Measurements from ENCODE around the gene UHRF2. TPM values are rescaled to one million over a fixed set of nuclear protein-coding genes. Genes with fewer than 3 reads are reported as not detected.
"Not testable (repeated sequence)": the region's sequence is repeated elsewhere in the genome, so short reads cannot be mapped to it uniquely, and the experiment has no call there.

The UHRF2 gene
- total RNA-seq, 1 donor from 2014 or later = 16.0 TPM

GRCh38 chr9:6542617-6543016 lies 129.6 kb downstream of the UHRF2 start:
- DNase-seq (ENCODE audit: missing footprints); intact Hi-C loops (cut with DNase I); ATAC-seq: not testable (repeated sequence)

- ATAC-seq (no peak), DNase-seq (ENCODE audit: missing footprints) (no peak)
- intact Hi-C loops (cut with DNase I) = no loop called here
Measured at GRCh38 chr9:6543204-6543603, 130.2 kb downstream of the UHRF2 start.

GRCh38 chr9:6545017-6545691 lies 132.2 kb downstream of the UHRF2 start:
- DNase-seq (ENCODE audit: missing footprints) = no peak
- no peak for ATAC-seq
- intact Hi-C loops (cut with DNase I) = no loop called here

- DNase-seq (ENCODE audit: missing footprints) = no peak
- intact Hi-C loops (cut with DNase I) = no loop called here
- no peak for ATAC-seq
Measured at GRCh38 chr9:6549106-6549800, 136.3 kb downstream of the UHRF2 start.

GRCh38 chr9:6551136-6551535 lies 138.1 kb downstream of the UHRF2 start:
- ATAC-seq (no peak), DNase-seq (ENCODE audit: missing footprints) (no peak)
- intact Hi-C loops (cut with DNase I) = no loop called here

GRCh38 chr9:6552033-6552432 lies 139.0 kb downstream of the UHRF2 start:
- intact Hi-C loops (cut with DNase I) = no loop called here
- no peak for DNase-seq (ENCODE audit: missing footprints)
- no peak for ATAC-seq

- no peak for ATAC-seq
- DNase-seq (ENCODE audit: missing footprints) = no peak
- intact Hi-C loops (cut with DNase I) = no loop called here
Measured at GRCh38 chr9:6552498-6553121, 139.6 kb downstream of the UHRF2 start.

- DNase-seq (ENCODE audit: missing footprints) (no peak), ATAC-seq (no peak)
- intact Hi-C loops (cut with DNase I) = no loop called here
Measured at GRCh38 chr9:6553866-6554265, 140.9 kb downstream of the UHRF2 start.

Other genes with a start within 250 kb of the UHRF2 start
- 29.6 TPM for gene IL33, start 197.4 kb upstream of the UHRF2 start, total RNA-seq
- gene TPD52L3, start 84.8 kb upstream of the UHRF2 start, total RNA-seq = not detected
- not detected for gene GLDC, start 232.5 kb downstream of the UHRF2 start, total RNA-seq